Measurements from ENCODE around the gene PARL.

GRCh38 chr3:183781246-183781645, 103.4 kb downstream of the PARL start:
- no peak for TF ChIP-seq EZH2phosphoT487 (IDR thresholded peaks at IDR 0.05; ENCODE audit: low read depth, severe bottlenecking, unreplicated experiment)
- no peak for TF ChIP-seq EZH2 (IDR thresholded peaks at IDR 0.05; ENCODE audit: borderline replicate concordance)
- no peak for TF ChIP-seq CTCF (IDR thresholded peaks at IDR 0.05; ENCODE audit: poor library complexity)

All from hepatocyte (in vitro differentiated cells).